HepG2 (cell line): Measurements from ENCODE around the gene TADA1. TPM values are rescaled to one million over a fixed set of nuclear protein-coding genes. Genes with fewer than 3 reads are reported as not detected.

Experiments used
- GTF2F1 ChIP-seq: fragments of 150-350 bp; IDR thresholded peaks from 2 replicates; pipeline ENCODE4 v1.6.1; 2014; ENCODE audit warnings: low read length
- KAT7 ChIP-seq: IDR thresholded peaks from 2 replicates; pipeline ENCODE4 v1.6.1; 2018; ENCODE audit warnings: borderline replicate concordance, missing compliant biosample characterization
- MED13 ChIP-seq: sonication (generic); formaldehyde crosslinking; IDR thresholded peaks from 2 replicates; pipeline ENCODE4 v1.5.0; 2020; ENCODE audit warnings: missing genetic modification reagents
- NKX3-1 ChIP-seq: sonication (generic); formaldehyde crosslinking; IDR thresholded peaks from 2 replicates; pipeline ENCODE4 v1.5.0; 2020; ENCODE audit warnings: missing genetic modification reagents
- PHF8 ChIP-seq: sonication (generic); formaldehyde crosslinking; IDR thresholded peaks from 2 replicates; pipeline ENCODE4 v1.5.0; 2020; ENCODE audit warnings: missing genetic modification reagents
- SKI ChIP-seq: fragments of 450-650 bp; IDR thresholded peaks from one replicate; pipeline ENCODE4 v1.6.1; 2018; ENCODE audit warnings: mild to moderate bottlenecking; ENCODE audit not compliant: partially characterized antibody
- TSC22D2 ChIP-seq: sonication (generic); formaldehyde crosslinking; IDR thresholded peaks from 2 replicates; pipeline ENCODE4 v1.5.1; 2020; ENCODE audit warnings: missing genetic modification reagents, mild to moderate bottlenecking, borderline replicate concordance
- ZC3H13 ChIP-seq: sonication (generic); formaldehyde crosslinking; IDR thresholded peaks from 2 replicates; pipeline ENCODE4 v1.8.1; 2023; ENCODE audit warnings: mild to moderate bottlenecking, missing genetic modification reagents, moderate library complexity
- polyA plus RNA-seq, 8 experiments: library from polyadenylated mRNA; depleted of rRNA in 3 of 8; stranded (reverse) in 7 of 8; unstranded in 1 of 8; fragments of >200 nt; fragmentation: Illumina TruSeq in 4 of 8; extraction: Trizol in 4 of 8; gene quantifications; 2 replicates each; pipeline versions ENCODE4 v1.2.1 to v1.2.3, GENCODE V29; 2011 to 2016; ENCODE audit warnings: low read depth in 4 of 8, missing spikeins in 1 of 8, mixed read lengths in 1 of 8; ENCODE audit not compliant: insufficient read depth in 1 of 8
- total RNA-seq, 5 experiments: library from RNA; depleted of rRNA; stranded (reverse); fragments of >200 nt; fragmentation: Illumina TruSeq; extraction: Trizol; gene quantifications; 2 replicates each; pipeline ENCODE4 v1.2.3, GENCODE V29; 2016; ENCODE audit warnings: low read depth in 1 of 5
- TF ChIP-seq, protein P1 (sequence below): sonication (generic); formaldehyde crosslinking; IDR thresholded peaks from 2 replicates; pipeline ENCODE4 v1.4.0; 2020; ENCODE audit warnings: missing genetic modification reagents, borderline replicate concordance
- TF ChIP-seq, protein P2 (sequence below): sonication (generic); formaldehyde crosslinking; IDR thresholded peaks from 2 replicates; pipeline ENCODE4 v1.5.1; 2020; ENCODE audit warnings: mild to moderate bottlenecking, missing genetic modification reagents
- TF ChIP-seq, protein P3 (sequence below): sonication (generic); formaldehyde crosslinking; conservative IDR thresholded peaks from 2 replicates; pipeline ENCODE4 v1.4.0; 2020; ENCODE audit warnings: missing genetic modification reagents
- TF ChIP-seq, protein P4 (sequence below): sonication (generic); formaldehyde crosslinking; IDR thresholded peaks from 2 replicates; pipeline ENCODE4 v1.4.0; 2020; ENCODE audit warnings: mild to moderate bottlenecking, missing genetic modification reagents
- TF ChIP-seq, protein P5 (sequence below): sonication (generic); formaldehyde crosslinking; IDR thresholded peaks from 2 replicates; pipeline ENCODE4 v1.4.0; 2020; ENCODE audit warnings: mild to moderate bottlenecking, missing genetic modification reagents
- TF ChIP-seq, protein P6 (sequence below): sonication (generic); formaldehyde crosslinking; IDR thresholded peaks from 2 replicates; pipeline ENCODE4 v1.4.0; 2020; ENCODE audit warnings: missing genetic modification reagents
- TF ChIP-seq, protein P7 (sequence below): sonication (generic); formaldehyde crosslinking; IDR thresholded peaks from 2 replicates; pipeline ENCODE4 v1.4.0; 2020; ENCODE audit warnings: missing genetic modification reagents

TADA1 gene
- total and polyA plus RNA-seq, 2 of the 13 experiments (the other 11 are each of a cell fraction or from before 2014, with no cell fraction given): 28.3 to 29.1 TPM

DNA sequence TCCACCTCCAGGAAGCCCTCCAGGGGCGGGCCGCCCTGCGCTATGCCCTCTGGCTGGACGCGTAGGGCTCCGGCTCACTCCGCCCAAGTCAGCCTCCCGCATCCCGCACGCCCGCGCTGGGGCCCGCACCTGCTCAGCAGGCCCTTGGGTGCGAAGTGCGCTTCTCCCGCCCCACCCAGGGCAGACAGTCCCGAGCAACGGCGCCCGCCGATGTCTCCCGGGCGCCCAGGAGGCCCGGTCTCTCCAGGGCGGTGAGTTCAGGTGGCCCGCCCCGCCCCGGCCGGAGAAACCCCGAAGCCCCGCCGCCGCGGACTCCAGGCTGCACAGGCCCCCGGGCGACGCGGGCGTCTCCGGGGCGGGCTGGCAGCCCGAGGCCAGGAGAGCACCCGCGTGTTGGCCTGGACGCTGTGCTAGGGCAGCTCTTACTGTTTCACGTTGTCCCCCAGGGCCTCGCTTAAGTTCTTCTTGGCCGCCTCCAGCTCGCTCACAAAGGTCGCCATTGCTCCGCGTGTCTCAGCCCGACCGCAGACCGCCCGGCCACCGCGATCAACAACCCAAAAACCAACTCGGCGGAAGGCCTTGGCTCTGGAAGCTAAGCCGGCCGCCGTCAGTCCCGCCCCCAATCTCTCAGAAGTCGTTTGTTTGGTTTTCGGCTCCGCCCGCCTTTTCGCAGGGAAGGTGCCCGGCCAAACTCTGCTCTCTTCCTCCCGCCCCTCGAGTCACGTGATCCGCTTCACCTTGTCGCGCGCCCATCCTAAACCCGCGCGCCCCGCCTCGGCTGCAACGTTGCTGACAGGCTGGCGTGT lies at the start of gene TADA1 (continued):
- TF ChIP-seq, protein P1, sequence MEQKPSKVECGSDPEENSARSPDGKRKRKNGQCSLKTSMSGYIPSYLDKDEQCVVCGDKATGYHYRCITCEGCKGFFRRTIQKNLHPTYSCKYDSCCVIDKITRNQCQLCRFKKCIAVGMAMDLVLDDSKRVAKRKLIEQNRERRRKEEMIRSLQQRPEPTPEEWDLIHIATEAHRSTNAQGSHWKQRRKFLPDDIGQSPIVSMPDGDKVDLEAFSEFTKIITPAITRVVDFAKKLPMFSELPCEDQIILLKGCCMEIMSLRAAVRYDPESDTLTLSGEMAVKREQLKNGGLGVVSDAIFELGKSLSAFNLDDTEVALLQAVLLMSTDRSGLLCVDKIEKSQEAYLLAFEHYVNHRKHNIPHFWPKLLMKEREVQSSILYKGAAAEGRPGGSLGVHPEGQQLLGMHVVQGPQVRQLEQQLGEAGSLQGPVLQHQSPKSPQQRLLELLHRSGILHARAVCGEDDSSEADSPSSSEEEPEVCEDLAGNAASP (CRISPR knock-in tag): peak; percentile 55; the same call in 1 of the 2 replicates
- peak; percentile 92 for TF ChIP-seq PHF8 (CRISPR knock-in tag)
- no peak for TF ChIP-seq MED13 (CRISPR knock-in tag)
- TF ChIP-seq, protein P2, sequence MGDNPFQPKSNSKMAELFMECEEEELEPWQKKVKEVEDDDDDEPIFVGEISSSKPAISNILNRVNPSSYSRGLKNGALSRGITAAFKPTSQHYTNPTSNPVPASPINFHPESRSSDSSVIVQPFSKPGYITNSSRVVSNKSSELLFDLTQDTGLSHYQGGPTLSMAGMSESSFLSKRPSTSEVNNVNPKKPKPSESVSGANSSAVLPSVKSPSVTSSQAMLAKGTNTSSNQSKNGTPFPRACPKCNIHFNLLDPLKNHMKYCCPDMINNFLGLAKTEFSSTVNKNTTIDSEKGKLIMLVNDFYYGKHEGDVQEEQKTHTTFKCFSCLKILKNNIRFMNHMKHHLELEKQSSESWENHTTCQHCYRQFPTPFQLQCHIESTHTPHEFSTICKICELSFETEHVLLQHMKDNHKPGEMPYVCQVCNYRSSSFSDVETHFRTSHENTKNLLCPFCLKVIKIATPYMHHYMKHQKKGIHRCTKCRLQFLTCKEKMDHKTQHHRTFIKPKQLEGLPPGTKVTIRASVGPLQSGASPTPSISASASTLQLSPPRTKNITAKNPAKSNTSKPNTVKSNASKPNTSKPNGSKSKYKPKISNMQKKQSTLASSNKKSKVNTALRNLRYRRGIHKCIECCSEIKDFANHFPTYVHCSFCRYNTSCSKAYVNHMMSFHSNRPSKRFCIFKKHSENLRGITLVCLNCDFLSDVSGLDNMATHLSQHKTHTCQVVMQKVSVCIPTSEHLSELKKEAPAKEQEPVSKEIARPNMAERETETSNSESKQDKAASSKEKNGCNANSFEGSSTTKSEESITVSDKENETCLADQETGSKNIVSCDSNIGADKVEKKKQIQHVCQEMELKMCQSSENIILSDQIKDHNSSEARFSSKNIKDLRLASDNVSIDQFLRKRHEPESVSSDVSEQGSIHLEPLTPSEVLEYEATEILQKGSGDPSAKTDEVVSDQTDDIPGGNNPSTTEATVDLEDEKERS (CRISPR knock-in tag): no peak; the same call in 1 of the 2 replicates
- TF ChIP-seq ZC3H13 (CRISPR knock-in tag): peak; percentile 40; the same call in 1 of the 2 replicates
- TF ChIP-seq, protein P3, sequence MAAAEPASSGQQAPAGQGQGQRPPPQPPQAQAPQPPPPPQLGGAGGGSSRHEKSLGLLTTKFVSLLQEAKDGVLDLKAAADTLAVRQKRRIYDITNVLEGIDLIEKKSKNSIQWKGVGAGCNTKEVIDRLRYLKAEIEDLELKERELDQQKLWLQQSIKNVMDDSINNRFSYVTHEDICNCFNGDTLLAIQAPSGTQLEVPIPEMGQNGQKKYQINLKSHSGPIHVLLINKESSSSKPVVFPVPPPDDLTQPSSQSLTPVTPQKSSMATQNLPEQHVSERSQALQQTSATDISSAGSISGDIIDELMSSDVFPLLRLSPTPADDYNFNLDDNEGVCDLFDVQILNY (CRISPR knock-in tag): 0 out of 2 replicates have a peak, but pooled peaks have one; percentile 59
- TF ChIP-seq SKI: peak; percentile 52
- peak; percentile 91; the same call in 1 of the 2 replicates for TF ChIP-seq KAT7
- no peak for TF ChIP-seq NKX3-1 (CRISPR knock-in tag)
- TF ChIP-seq, protein P4, sequence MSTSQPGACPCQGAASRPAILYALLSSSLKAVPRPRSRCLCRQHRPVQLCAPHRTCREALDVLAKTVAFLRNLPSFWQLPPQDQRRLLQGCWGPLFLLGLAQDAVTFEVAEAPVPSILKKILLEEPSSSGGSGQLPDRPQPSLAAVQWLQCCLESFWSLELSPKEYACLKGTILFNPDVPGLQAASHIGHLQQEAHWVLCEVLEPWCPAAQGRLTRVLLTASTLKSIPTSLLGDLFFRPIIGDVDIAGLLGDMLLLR (CRISPR knock-in tag): 0 out of 2 replicates have a peak, but pooled peaks have one; percentile 6
- TF ChIP-seq, protein P5, sequence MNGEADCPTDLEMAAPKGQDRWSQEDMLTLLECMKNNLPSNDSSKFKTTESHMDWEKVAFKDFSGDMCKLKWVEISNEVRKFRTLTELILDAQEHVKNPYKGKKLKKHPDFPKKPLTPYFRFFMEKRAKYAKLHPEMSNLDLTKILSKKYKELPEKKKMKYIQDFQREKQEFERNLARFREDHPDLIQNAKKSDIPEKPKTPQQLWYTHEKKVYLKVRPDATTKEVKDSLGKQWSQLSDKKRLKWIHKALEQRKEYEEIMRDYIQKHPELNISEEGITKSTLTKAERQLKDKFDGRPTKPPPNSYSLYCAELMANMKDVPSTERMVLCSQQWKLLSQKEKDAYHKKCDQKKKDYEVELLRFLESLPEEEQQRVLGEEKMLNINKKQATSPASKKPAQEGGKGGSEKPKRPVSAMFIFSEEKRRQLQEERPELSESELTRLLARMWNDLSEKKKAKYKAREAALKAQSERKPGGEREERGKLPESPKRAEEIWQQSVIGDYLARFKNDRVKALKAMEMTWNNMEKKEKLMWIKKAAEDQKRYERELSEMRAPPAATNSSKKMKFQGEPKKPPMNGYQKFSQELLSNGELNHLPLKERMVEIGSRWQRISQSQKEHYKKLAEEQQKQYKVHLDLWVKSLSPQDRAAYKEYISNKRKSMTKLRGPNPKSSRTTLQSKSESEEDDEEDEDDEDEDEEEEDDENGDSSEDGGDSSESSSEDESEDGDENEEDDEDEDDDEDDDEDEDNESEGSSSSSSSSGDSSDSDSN (CRISPR knock-in tag): peak; percentile 94
- TF ChIP-seq GTF2F1: peak; percentile 93
- TF ChIP-seq, protein P6, sequence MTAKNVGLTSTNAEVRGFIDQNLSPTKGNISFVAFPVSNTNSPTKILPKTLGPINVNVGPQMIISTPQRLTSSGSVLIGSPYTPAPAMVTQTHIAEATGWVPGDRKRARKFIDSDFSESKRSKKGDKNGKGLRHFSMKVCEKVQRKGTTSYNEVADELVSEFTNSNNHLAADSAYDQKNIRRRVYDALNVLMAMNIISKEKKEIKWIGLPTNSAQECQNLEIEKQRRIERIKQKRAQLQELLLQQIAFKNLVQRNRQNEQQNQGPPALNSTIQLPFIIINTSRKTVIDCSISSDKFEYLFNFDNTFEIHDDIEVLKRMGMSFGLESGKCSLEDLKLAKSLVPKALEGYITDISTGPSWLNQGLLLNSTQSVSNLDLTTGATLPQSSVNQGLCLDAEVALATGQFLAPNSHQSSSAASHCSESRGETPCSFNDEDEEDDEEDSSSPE: peak; percentile 94
- TF ChIP-seq, protein P7, sequence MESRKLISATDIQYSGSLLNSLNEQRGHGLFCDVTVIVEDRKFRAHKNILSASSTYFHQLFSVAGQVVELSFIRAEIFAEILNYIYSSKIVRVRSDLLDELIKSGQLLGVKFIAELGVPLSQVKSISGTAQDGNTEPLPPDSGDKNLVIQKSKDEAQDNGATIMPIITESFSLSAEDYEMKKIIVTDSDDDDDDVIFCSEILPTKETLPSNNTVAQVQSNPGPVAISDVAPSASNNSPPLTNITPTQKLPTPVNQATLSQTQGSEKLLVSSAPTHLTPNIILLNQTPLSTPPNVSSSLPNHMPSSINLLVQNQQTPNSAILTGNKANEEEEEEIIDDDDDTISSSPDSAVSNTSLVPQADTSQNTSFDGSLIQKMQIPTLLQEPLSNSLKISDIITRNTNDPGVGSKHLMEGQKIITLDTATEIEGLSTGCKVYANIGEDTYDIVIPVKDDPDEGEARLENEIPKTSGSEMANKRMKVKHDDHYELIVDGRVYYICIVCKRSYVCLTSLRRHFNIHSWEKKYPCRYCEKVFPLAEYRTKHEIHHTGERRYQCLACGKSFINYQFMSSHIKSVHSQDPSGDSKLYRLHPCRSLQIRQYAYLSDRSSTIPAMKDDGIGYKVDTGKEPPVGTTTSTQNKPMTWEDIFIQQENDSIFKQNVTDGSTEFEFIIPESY (CRISPR knock-in tag): peak; percentile 58; the same call in 1 of the 2 replicates
- 0 out of 2 replicates have a peak, but pooled peaks have one; percentile 23 for TF ChIP-seq TSC22D2 (CRISPR knock-in tag)
